B cell (primary cell): Measurements from ENCODE around the gene PLCXD3. TPM values are rescaled to one million over a fixed set of nuclear protein-coding genes. Genes with fewer than 3 reads are reported as not detected.

Experiments used
- ATAC-seq: fragments of 200-7000 bp; cut with Tn5 transposase; one replicate; pipeline ENCODE4 v1.10.0; 2021; ENCODE audit warnings: low read depth, mild to moderate bottlenecking, moderate number of reproducible peaks, moderate library complexity
- CTCF ChIA-PET: fragments of 350-600 bp; sonication (Branson Sonifier 250); formaldehyde crosslinking; loops from one replicate; lab custom pipeline; 2021; ENCODE audit warnings: antibody characterized with exemption, inconsistent platforms; lab: Charles Lee
- POLR2A ChIA-PET: fragments of 350-600 bp; sonication (Branson Sonifier 250); formaldehyde crosslinking; loops from one replicate; lab custom pipeline; 2021; ENCODE audit warnings: antibody characterized with exemption; lab: Charles Lee
- DNase-seq: peaks from one replicate; pipeline ENCODE4 v3.0.0; 2013
- H2AFZ ChIP-seq: 2 replicates; pipeline ENCODE4 v1.6.1; 2012; ENCODE audit warnings: mild to moderate bottlenecking, low read depth, low read length; ENCODE audit not compliant: insufficient read depth, poor library complexity, severe bottlenecking
- H3K27ac ChIP-seq, 2 donors: 1 replicate in 1 of 2; 2 replicates in 1 of 2; pipeline ENCODE4 v1.5.1; 2012 to 2013; ENCODE audit warnings: low read length in 2 of 2, mild to moderate bottlenecking in 2 of 2, moderate library complexity in 1 of 2
- H3K27me3 ChIP-seq, 4 experiments: fragments of 200-600 bp in 1 of 4; sonication (generic) in 1 of 4; replicated peaks in 1 of 4; 1 replicate in 2 of 4; 2 replicates in 2 of 4; pipeline versions ENCODE4 v1.6.1 to v1.7.0; 2013 to 2016; ENCODE audit warnings: low read length in 3 of 4, mild to moderate bottlenecking in 2 of 4, mixed read lengths in 1 of 4, moderate library complexity in 1 of 4; ENCODE audit not compliant: insufficient read depth in 4 of 4, control insufficient read depth in 3 of 4; ENCODE audit errors: control extremely low read depth in 1 of 4
- H3K36me3 ChIP-seq, 2 experiments: replicated peaks in 1 of 2; 1 replicate in 1 of 2; 2 replicates in 1 of 2; pipeline versions ENCODE4 v1.6.1 to v1.7.1; 2013; ENCODE audit warnings: low read length in 1 of 2; ENCODE audit not compliant: insufficient read depth in 2 of 2, control insufficient read depth in 1 of 2; ENCODE audit errors: control extremely low read depth in 1 of 2, extremely low read depth in 1 of 2
- H3K4me1 ChIP-seq, 2 donors: fragments of 200-600 bp in 1 of 2; sonication (generic) in 1 of 2; 1 replicate in 1 of 2; 2 replicates in 1 of 2; pipeline versions ENCODE4 v1.5.1 to v1.6.1; 2013 to 2017; ENCODE audit warnings: low read length in 2 of 2; ENCODE audit not compliant: control insufficient read depth in 2 of 2, insufficient read depth in 2 of 2
- H3K4me2 ChIP-seq: replicated peaks from 2 replicates; pipeline ENCODE3; 2012; ENCODE audit warnings: mild to moderate bottlenecking, low read depth, low read length; ENCODE audit not compliant: poor library complexity, severe bottlenecking
- H3K4me3 ChIP-seq, 5 experiments: fragments of 200-600 bp in 1 of 5; sonication (generic) in 1 of 5; 1 replicate in 3 of 5; 2 replicates in 2 of 5; pipeline versions ENCODE4 v1.5.1 to v1.7.0; 2011 to 2016; ENCODE audit warnings: low read length in 4 of 5, mild to moderate bottlenecking in 4 of 5, low read depth in 2 of 5, control low read depth in 1 of 5, moderate library complexity in 1 of 5; ENCODE audit not compliant: insufficient read depth in 1 of 5; ENCODE audit errors: control extremely low read depth in 1 of 5, extremely low read depth in 1 of 5
- H3K79me2 ChIP-seq: fragments of 200-600 bp; sonication (generic); one replicate; pipeline ENCODE4 v1.6.0; 2016; ENCODE audit warnings: low read length; ENCODE audit not compliant: control insufficient read depth, insufficient read depth
- H3K9ac ChIP-seq: fragments of 200-600 bp; sonication (generic); 2 replicates; pipeline ENCODE4 v1.6.1; 2017; ENCODE audit warnings: mild to moderate bottlenecking, low read length, moderate library complexity
- H3K9me3 ChIP-seq, 3 donors: one replicate each; pipeline versions ENCODE4 v1.6.1 to v1.7.1; 2013; ENCODE audit warnings: low read length in 2 of 3; ENCODE audit not compliant: control insufficient read depth in 2 of 3, insufficient read depth in 1 of 3; ENCODE audit errors: control extremely low read depth in 1 of 3
- H4K20me1 ChIP-seq: 2 replicates; pipeline ENCODE4 v1.6.0; 2012; ENCODE audit warnings: mild to moderate bottlenecking, low read length; ENCODE audit not compliant: insufficient read depth, control insufficient read depth, poor library complexity, severe bottlenecking
- H3K27ac Mint-ChIP-seq: one replicate; pipeline ENCODE4 v1.8.0; 2021; ENCODE audit warnings: mixed read lengths
- H3K27me3 Mint-ChIP-seq: one replicate; pipeline ENCODE4 v1.8.0; 2021; ENCODE audit warnings: mixed read lengths
- H3K4me1 Mint-ChIP-seq: one replicate; pipeline ENCODE4 v1.8.0; 2021; ENCODE audit warnings: mixed read lengths
- H3K4me3 Mint-ChIP-seq: one replicate; pipeline ENCODE4 v1.8.0; 2021; ENCODE audit warnings: mixed read lengths
- H3K9me3 Mint-ChIP-seq: one replicate; pipeline ENCODE4 v1.8.0; 2022; ENCODE audit warnings: mixed read lengths; ENCODE audit not compliant: insufficient read depth
- CTCF ChIP-seq: fragments of 200-600 bp; IDR thresholded peaks from one replicate; pipeline ENCODE4 v1.8.0; 2022; ENCODE audit warnings: antibody characterized with exemption, mild to moderate bottlenecking
- EZH2 ChIP-seq: IDR thresholded peaks from 2 replicates; pipeline ENCODE4 v1.6.1; 2012; ENCODE audit warnings: borderline replicate concordance, low read depth, mild to moderate bottlenecking, moderate library complexity, low read length; ENCODE audit not compliant: insufficient read depth, poor library complexity, severe bottlenecking
- WGBS: methylation state at CpG from one replicate; pipeline ENCODE4 v1.1.5; 2013; ENCODE audit warnings: missing lambda C conversion rate; ENCODE audit not compliant: insufficient coverage; 5-methylcytosine and 5-hydroxymethylcytosine counted together
- intact Hi-C: fragments of 100-400 bp; cut with micrococcal nuclease; formaldehyde crosslinking; loops from one replicate; pipeline ENCODE4 v1.10.0; 2022
- polyA plus RNA-seq: library from polyadenylated mRNA; depleted of rRNA; stranded (reverse); fragments of >200 nt; gene quantifications from 2 replicates; pipeline ENCODE4 v1.2.3, GENCODE V29; 2012
- total RNA-seq, 2 donors: library from RNA; stranded (reverse); fragments of 120-200 nt in 1 of 2; gene quantifications; 1 replicate in 1 of 2; 2 replicates in 1 of 2; pipeline versions ENCODE4 v1.2.3 to v1.2.4, GENCODE V29; 2013 to 2022

PLCXD3 gene
- total and polyA plus RNA-seq, 2 donors (not counting 1 experiment from before 2014, with no cell fraction given), result not detected

GRCh38 chr5:41339339-41339738 lies 171.1 kb downstream of the PLCXD3 start:
- H3K9me3 ChIP-seq, result no peaks in the 10 kb centered on the region
- H3K9me3 Mint-ChIP-seq, result no peaks in the 10 kb centered on the region
- POLR2A ChIA-PET, result no interaction called here
- intact Hi-C loops, result no loop called here
- H3K27ac Mint-ChIP-seq, result no peak overlapping the region
- no peaks in the 10 kb centered on the region for H4K20me1 ChIP-seq
- H3K4me3 ChIP-seq, result no peak overlapping the region
- DNase-seq (no peak), ATAC-seq (no peak)
- no peaks in the 10 kb centered on the region for H3K27me3 ChIP-seq
- H3K36me3 ChIP-seq, result no peaks in the 10 kb centered on the region
- CTCF ChIA-PET, result no interaction called here
- WGBS, result no CpG with 5 or more reads among the region's 1 CpG
- H3K4me3 Mint-ChIP-seq, result no peak overlapping the region
- H3K4me1 Mint-ChIP-seq, result no peaks in the 10 kb centered on the region
- no peaks in the 10 kb centered on the region for H3K79me2 ChIP-seq
- H3K9ac ChIP-seq, result no peak overlapping the region
- no peak overlapping the region for H3K27ac ChIP-seq
- no peak overlapping the region for H2AFZ ChIP-seq
- no peaks in the 10 kb centered on the region for H3K4me1 ChIP-seq
- TF ChIP-seq CTCF, result no peak
- TF ChIP-seq EZH2, result no peak
- no peaks in the 10 kb centered on the region for H3K27me3 Mint-ChIP-seq
- H3K4me2 ChIP-seq, result no peak overlapping the region

- Histone ChIP-seq H4K20me1 (no peaks in the 10 kb centered on the region), H3K9me3 (no peaks in the 10 kb centered on the region), H3K27ac (no peak overlapping the region), H3K4me2 (no peak overlapping the region), H3K36me3 (no peaks in the 10 kb centered on the region), H3K9ac (no peak overlapping the region), H2AFZ (no peak overlapping the region), H3K27me3 (no peaks in the 10 kb centered on the region), H3K79me2 (no peaks in the 10 kb centered on the region), H3K4me1 (no peaks in the 10 kb centered on the region), H3K4me3 (no peak overlapping the region)
- DNase-seq (no peak), ATAC-seq (no peak)
- intact Hi-C loops, result no loop called here
- no CpG with 5 or more reads among the region's 2 CpGs for WGBS
- TF ChIP-seq CTCF (no peak), EZH2 (no peak)
- Mint-ChIP-seq H3K9me3 (no peaks in the 10 kb centered on the region), H3K4me1 (no peaks in the 10 kb centered on the region), H3K27ac (no peak overlapping the region), H3K27me3 (no peaks in the 10 kb centered on the region), H3K4me3 (no peak overlapping the region)
- CTCF ChIA-PET, result no interaction called here
- POLR2A ChIA-PET, result no interaction called here
Measured at GRCh38 chr5:41338136-41338675, 172.2 kb downstream of the PLCXD3 start.
